DOHH2 (cell line): ENCODE measurements around the gene AGBL4.

Experiments
- H3F3A ChIP-seq: fragments of 200-600 bp; sonication (generic), shearing (Covaris generic); 2 replicates; pipeline ENCODE4 v1.6.0; 2016; ENCODE audit warnings: antibody characterized with exemption, mild to moderate bottlenecking; ENCODE audit not compliant: control insufficient read depth, insufficient read depth
- H3K27ac ChIP-seq: fragments of 200-600 bp; sonication (generic); 2 replicates; pipeline ENCODE4 v1.5.1; 2014; ENCODE audit warnings: low read depth, mild to moderate bottlenecking, low read length, moderate library complexity
- H3K27me3 ChIP-seq: fragments of 200-600 bp; sonication (generic); 2 replicates; pipeline ENCODE4 v1.6.1; 2014; ENCODE audit warnings: mild to moderate bottlenecking, low read length, mixed read lengths; ENCODE audit not compliant: control insufficient read depth
- H3K36me3 ChIP-seq: fragments of 200-600 bp; sonication (generic); 2 replicates; pipeline ENCODE4 v1.6.1; 2014; ENCODE audit warnings: mild to moderate bottlenecking, low read length, moderate library complexity, mixed read lengths; ENCODE audit not compliant: control insufficient read depth
- H3K4me1 ChIP-seq: fragments of 200-600 bp; sonication (generic); 2 replicates; pipeline ENCODE4 v1.6.1; 2014; ENCODE audit warnings: mild to moderate bottlenecking, low read length, mixed read lengths; ENCODE audit not compliant: control insufficient read depth
- H3K4me2 ChIP-seq: fragments of 200-600 bp; sonication (generic); 2 replicates; pipeline ENCODE4 v1.6.0; 2014; ENCODE audit warnings: mild to moderate bottlenecking, low read length, moderate library complexity
- H3K4me3 ChIP-seq: fragments of 200-600 bp; sonication (generic); 2 replicates; pipeline ENCODE4 v1.5.1; 2014; ENCODE audit warnings: mild to moderate bottlenecking, low read length, mixed read lengths
- H3K79me2 ChIP-seq: fragments of 200-600 bp; sonication (generic); 2 replicates; pipeline ENCODE4 v1.6.1; 2014; ENCODE audit warnings: mild to moderate bottlenecking, low read length, mixed read lengths; ENCODE audit not compliant: control insufficient read depth
- H3K9me2 ChIP-seq: fragments of 200-600 bp; sonication (generic); replicated peaks from 2 replicates; pipeline ENCODE4 v1.6.1; 2014; ENCODE audit warnings: mild to moderate bottlenecking, low read length, mixed read lengths; ENCODE audit not compliant: control insufficient read depth
- H3K9me3 ChIP-seq: fragments of 200-600 bp; sonication (generic); 2 replicates; pipeline ENCODE4 v1.6.1; 2014; ENCODE audit warnings: antibody characterized with exemption, low read length, mixed read lengths; ENCODE audit not compliant: control insufficient read depth, insufficient read depth
- H4K20me1 ChIP-seq: fragments of 200-600 bp; sonication (generic); 2 replicates; pipeline ENCODE4 v1.6.0; 2014; ENCODE audit warnings: low read depth, mild to moderate bottlenecking, antibody characterized with exemption, low read length, moderate library complexity; ENCODE audit not compliant: control insufficient read depth, insufficient read depth
- CTCF ChIP-seq: fragments of 200-600 bp; sonication (generic); IDR thresholded peaks from one replicate; pipeline ENCODE4 v1.5.1; 2014; ENCODE audit warnings: antibody characterized with exemption, mild to moderate bottlenecking, low read depth, low read length; ENCODE audit not compliant: poor library complexity, severe bottlenecking
- EZH2phosphoT487 ChIP-seq: fragments of 200-600 bp; sonication (generic); IDR thresholded peaks from 2 replicates; pipeline ENCODE4 v1.6.1; 2017; ENCODE audit warnings: borderline replicate concordance, mild to moderate bottlenecking, antibody characterized with exemption, low read length, moderate library complexity, mixed read lengths

The AGBL4 gene

GRCh38 chr1:48493970-48494769 lies 1529.6 kb downstream of the AGBL4 start:
- H3K36me3 ChIP-seq: no peaks in the 10 kb centered on the region
- H3K4me3 ChIP-seq: no peak overlapping the region
- H3K4me2 ChIP-seq: no peak overlapping the region
- TF ChIP-seq CTCF: no peak
- no peak for TF ChIP-seq EZH2phosphoT487
- H3K27me3 ChIP-seq: no peaks in the 10 kb centered on the region
- H3K27ac ChIP-seq: no peak overlapping the region
- H3K79me2 ChIP-seq: no peaks in the 10 kb centered on the region
- no peaks in the 10 kb centered on the region for H3K4me1 ChIP-seq
- no peaks in the 10 kb centered on the region for H3K9me3 ChIP-seq
- H3F3A ChIP-seq: no peaks in the 10 kb centered on the region
- no peaks in the 10 kb centered on the region for H3K9me2 ChIP-seq
- H4K20me1 ChIP-seq: no peaks in the 10 kb centered on the region

GRCh38 chr1:48493041-48493440 lies 1530.7 kb downstream of the AGBL4 start:
- Histone ChIP-seq H3K36me3 (no peaks in the 10 kb centered on the region), H3K4me1 (no peaks in the 10 kb centered on the region), H3K4me3 (no peak overlapping the region), H3K9me2 (no peaks in the 10 kb centered on the region), H3K27me3 (no peaks in the 10 kb centered on the region), H3K4me2 (no peak overlapping the region), H3K9me3 (no peaks in the 10 kb centered on the region), H4K20me1 (no peaks in the 10 kb centered on the region), H3K27ac (no peak overlapping the region), H3K79me2 (no peaks in the 10 kb centered on the region), H3F3A (no peaks in the 10 kb centered on the region)
- TF ChIP-seq EZH2phosphoT487 (no peak), CTCF (no peak)

- H3K4me2 ChIP-seq: no peak overlapping the region
- H3K79me2 ChIP-seq: no peaks in the 10 kb centered on the region
- H3K9me3 ChIP-seq: no peaks in the 10 kb centered on the region
- H3K36me3 ChIP-seq: no peaks in the 10 kb centered on the region
- H3K4me3 ChIP-seq: no peak overlapping the region
- no peaks in the 10 kb centered on the region for H3K4me1 ChIP-seq
- TF ChIP-seq EZH2phosphoT487 (no peak), CTCF (no peak)
- H3K27ac ChIP-seq: no peak overlapping the region
- H3F3A ChIP-seq: no peaks in the 10 kb centered on the region
- no peaks in the 10 kb centered on the region for H3K9me2 ChIP-seq
- H3K27me3 ChIP-seq: no peaks in the 10 kb centered on the region
- H4K20me1 ChIP-seq: no peaks in the 10 kb centered on the region
These were observed 1531.4 kb downstream of the AGBL4 start for GRCh38 chr1:48492392-48492791.
